A673 (cell line): Measurements from ENCODE around the gene OCIAD1.

ENCODE experiments used
- CTCF ChIP-seq: fragments of 300-800, 200-600 bp; sonication (generic); conservative IDR thresholded peaks from 2 replicates; pipeline ENCODE4 v1.5.1; 2017; ENCODE audit warnings: low read depth, mild to moderate bottlenecking, antibody characterized with exemption, low read length, moderate library complexity, mixed read lengths
- EZH2 ChIP-seq: fragments of 200-600 bp; sonication (generic); IDR thresholded peaks from 2 replicates; pipeline ENCODE4 v1.6.1; 2017; ENCODE audit warnings: borderline replicate concordance, low read depth, mild to moderate bottlenecking, mixed read lengths, antibody characterized with exemption, low read length; ENCODE audit not compliant: poor library complexity, severe bottlenecking

- TF ChIP-seq CTCF (no peak), EZH2 (no peak)
Measured at GRCh38 chr4:48901196-48901595, 70.3 kb downstream of the OCIAD1 start.
